ENCODE data around the gene LARGE1. TPM values are rescaled to one million over a fixed set of nuclear protein-coding genes. Genes with fewer than 3 reads are reported as not detected.

Gene LARGE1
- total RNA-seq, 4 donors from 2014 or later, result 24.9 to 51.0 (median 32.7) TPM

DNA sequence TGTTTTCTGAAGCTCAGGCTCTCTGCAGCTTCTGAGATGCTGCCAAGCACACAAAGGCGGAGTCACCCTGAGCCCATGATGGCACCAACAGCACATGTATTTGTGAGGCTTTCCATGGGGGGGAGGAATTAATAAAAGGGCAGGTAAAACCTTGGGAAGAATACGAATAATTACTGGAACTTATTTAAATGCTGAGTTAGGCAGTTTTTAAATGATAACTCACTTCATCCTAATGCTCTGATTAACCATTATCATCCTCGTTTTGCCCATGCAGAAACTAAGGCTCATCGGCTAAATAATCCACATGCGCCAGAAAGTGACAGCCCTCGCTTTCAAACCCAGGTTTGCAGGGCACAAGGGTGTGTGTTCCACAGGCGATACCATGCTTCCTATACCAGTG, 35.4 kb downstream of the LARGE1 start:
- no peak for DNase-seq (ENCODE audit: low spot score in 2 of 2)
- no peak for TF ChIP-seq POLR2A (IDR thresholded peaks at IDR 0.05)
- TF ChIP-seq, protein P1, sequence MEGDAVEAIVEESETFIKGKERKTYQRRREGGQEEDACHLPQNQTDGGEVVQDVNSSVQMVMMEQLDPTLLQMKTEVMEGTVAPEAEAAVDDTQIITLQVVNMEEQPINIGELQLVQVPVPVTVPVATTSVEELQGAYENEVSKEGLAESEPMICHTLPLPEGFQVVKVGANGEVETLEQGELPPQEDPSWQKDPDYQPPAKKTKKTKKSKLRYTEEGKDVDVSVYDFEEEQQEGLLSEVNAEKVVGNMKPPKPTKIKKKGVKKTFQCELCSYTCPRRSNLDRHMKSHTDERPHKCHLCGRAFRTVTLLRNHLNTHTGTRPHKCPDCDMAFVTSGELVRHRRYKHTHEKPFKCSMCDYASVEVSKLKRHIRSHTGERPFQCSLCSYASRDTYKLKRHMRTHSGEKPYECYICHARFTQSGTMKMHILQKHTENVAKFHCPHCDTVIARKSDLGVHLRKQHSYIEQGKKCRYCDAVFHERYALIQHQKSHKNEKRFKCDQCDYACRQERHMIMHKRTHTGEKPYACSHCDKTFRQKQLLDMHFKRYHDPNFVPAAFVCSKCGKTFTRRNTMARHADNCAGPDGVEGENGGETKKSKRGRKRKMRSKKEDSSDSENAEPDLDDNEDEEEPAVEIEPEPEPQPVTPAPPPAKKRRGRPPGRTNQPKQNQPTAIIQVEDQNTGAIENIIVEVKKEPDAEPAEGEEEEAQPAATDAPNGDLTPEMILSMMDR (IDR thresholded peaks at IDR 0.05), result no peak
- no peak for TF ChIP-seq EP300 (IDR thresholded peaks at IDR 0.05)
- H3K4me1 ChIP-seq, result peaks cover 0 to 12% (median 0%) of the 10 kb centered on the region in 4 donors
- H3K9me3 ChIP-seq, result no peaks in the 10 kb centered on the region
- 92 to 93% methylated on average over 7 of the region's 7 CpGs for WGBS, 2 donors
- no peaks in the 10 kb centered on the region for H3K36me3 ChIP-seq
- H3K27me3 ChIP-seq, result no peaks in the 10 kb centered on the region
- H3K27ac ChIP-seq, result no peak overlapping the region
- H3K4me3 ChIP-seq, result no peak overlapping the region

DNA sequence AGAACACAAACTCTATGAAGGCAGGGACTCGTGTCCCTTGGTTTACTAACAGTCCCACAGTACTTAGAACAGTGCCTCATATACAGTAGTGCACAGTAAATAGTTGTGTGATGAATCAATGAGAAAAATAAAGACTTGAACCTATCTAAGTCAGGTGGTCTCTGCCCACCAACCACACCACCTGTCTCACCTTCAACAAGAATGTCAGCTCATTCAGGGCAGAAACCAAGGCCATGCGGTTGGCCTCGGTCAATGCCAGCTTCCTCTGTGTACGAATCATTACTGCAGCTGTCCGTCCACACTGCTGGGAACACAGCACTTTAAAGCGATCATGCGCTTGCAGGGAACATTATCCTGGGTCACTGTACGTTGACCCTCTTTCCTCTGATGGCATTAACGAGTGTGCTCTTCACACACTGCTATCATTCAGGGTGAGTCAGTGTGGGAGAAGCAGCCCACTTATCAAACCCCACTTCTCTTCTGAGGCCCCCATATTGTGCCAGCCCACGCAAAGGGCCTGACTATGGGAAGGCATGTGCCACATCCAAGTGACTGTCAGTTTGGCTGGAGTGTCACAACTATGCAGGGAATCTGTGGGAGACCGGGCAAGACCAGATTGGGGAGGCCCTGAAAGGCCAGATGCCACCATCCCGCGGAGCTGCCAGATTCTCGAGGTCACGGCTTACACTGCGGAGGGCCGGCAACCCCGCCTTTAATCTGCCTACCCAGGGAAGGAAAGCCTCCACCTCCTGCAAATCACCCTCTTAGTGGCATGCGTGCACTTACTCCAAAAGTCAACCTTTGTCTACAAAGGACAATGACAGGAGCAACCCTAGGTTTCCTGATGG, 36.1 kb downstream of the LARGE1 start:
- no peak overlapping the region for H3K4me3 ChIP-seq
- no peaks in the 10 kb centered on the region for H3K36me3 ChIP-seq
- TF ChIP-seq, protein P1 (IDR thresholded peaks at IDR 0.05), result no peak
- TF ChIP-seq POLR2A (IDR thresholded peaks at IDR 0.05), result no peak
- no peak for TF ChIP-seq EP300 (IDR thresholded peaks at IDR 0.05)
- H3K27me3 ChIP-seq, result no peaks in the 10 kb centered on the region
- no peak for DNase-seq (ENCODE audit: low spot score in 2 of 2)
- WGBS, 2 donors, result 78 to 82% methylated on average over 19 of the region's 19 CpGs
- H3K4me1 ChIP-seq, result peaks cover 0 to 5% (median 0%) of the 10 kb centered on the region in 4 donors
- no peaks in the 10 kb centered on the region for H3K9me3 ChIP-seq
- no peak overlapping the region for H3K27ac ChIP-seq

DNA sequence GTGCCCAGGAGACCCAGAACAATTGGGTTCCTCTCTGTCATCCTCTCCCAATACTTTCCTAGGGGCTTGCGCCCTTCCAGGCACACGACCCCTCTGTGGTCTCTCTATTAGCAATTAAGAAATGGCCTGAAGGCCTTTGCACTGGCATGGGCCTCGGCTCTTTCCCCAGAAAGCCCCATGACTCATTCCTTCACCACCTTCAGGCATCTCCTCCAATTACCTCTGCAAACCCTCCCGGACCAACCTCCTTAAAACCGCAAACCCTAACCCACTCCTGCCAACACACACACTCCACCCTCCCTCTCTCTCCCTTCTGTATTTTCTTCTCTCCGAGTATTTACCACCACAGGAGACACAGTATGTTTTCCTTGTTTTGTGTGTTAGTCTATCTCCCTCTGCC, 36.7 kb downstream of the LARGE1 start:
- 79 to 80% methylated on average over 6 of the region's 6 CpGs for WGBS, 2 donors
- no peaks in the 10 kb centered on the region for H3K36me3 ChIP-seq
- H3K9me3 ChIP-seq, result no peaks in the 10 kb centered on the region
- TF ChIP-seq EP300 (IDR thresholded peaks at IDR 0.05), result no peak
- H3K27ac ChIP-seq, result no peak overlapping the region
- no peak overlapping the region for H3K4me3 ChIP-seq
- no peaks in the 10 kb centered on the region for H3K4me1 ChIP-seq
- DNase-seq (ENCODE audit: low spot score in 2 of 2), result no peak
- no peaks in the 10 kb centered on the region for H3K27me3 ChIP-seq

DNA sequence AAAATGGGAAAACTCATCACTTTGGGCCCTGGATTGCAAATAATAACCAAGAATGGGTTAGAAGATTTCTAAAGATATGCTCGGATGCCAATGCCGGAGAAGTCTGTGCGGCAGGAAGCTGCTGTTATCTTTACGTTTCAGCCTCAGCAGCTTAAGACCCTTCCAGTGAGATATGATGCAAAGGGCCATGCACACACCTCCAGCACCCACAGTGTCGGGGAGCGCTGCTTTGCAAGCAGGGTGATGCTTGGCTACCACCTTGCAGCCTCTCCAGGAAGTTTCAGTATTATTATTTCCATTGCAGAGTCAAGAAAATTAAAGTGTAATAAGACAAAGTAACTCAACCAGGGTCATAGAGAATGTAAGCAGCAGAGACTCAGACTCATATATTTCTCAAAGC, 37.3 kb downstream of the LARGE1 start:
- TF ChIP-seq POLR2A (IDR thresholded peaks at IDR 0.05), result no peak
- no peak for TF ChIP-seq EP300 (IDR thresholded peaks at IDR 0.05)
- TF ChIP-seq, protein P1 (IDR thresholded peaks at IDR 0.05), result no peak
- WGBS, 2 donors, result 86 to 90% methylated on average over 6 of the region's 6 CpGs

DNA sequence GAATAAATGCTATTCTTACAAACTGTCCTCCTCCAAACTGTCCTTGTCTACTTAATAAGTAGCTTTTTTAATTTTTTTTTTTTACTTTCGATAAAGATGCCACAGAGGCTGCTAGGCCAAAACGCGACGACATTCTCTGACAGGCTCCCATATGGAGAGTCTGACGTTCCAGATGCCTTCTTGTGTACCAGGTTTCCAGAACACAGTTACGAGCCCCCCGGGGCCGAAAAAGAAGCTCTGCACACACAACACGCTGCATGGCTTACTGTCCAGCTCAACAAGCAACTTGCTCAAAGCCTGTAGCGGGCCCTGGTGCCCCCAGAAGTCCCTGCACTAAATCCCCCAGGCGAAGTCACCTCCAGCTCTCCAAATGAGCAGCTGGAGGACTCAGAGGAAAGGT, 39.3 kb downstream of the LARGE1 start:
- no peak for DNase-seq (ENCODE audit: low spot score in 2 of 2)
- Histone ChIP-seq H3K4me3 (no peak overlapping the region), H3K27ac (no peak overlapping the region), H3K36me3 (no peaks in the 10 kb centered on the region), H3K4me1 (peaks cover 0 to 8% (median under 1%) of the 10 kb centered on the region in 4 donors), H3K27me3 (no peaks in the 10 kb centered on the region), H3K9me3 (no peaks in the 10 kb centered on the region)
- TF ChIP-seq, protein P1 (IDR thresholded peaks at IDR 0.05), result no peak
- no peak for TF ChIP-seq EP300 (IDR thresholded peaks at IDR 0.05)
- no peak for TF ChIP-seq POLR2A (IDR thresholded peaks at IDR 0.05)
- 83 to 85% methylated on average over 11 of the region's 11 CpGs for WGBS, 2 donors

More for the DNA sequence above, 37.3 kb downstream of the LARGE1 start:
- no peak for DNase-seq (ENCODE audit: low spot score in 2 of 2)
- no peak overlapping the region for H3K27ac ChIP-seq
- no peak overlapping the region for H3K4me3 ChIP-seq
- H3K27me3 ChIP-seq, result no peaks in the 10 kb centered on the region
- H3K36me3 ChIP-seq, result no peaks in the 10 kb centered on the region
- no peaks in the 10 kb centered on the region for H3K4me1 ChIP-seq
- no peaks in the 10 kb centered on the region for H3K9me3 ChIP-seq

Measured in tibial nerve (tissue), 4 donors.